Esophagus muscularis mucosa (tissue), 3 donors: ENCODE results near the gene HERC4.

Source experiments
- CTCF ChIP-seq, 3 experiments: fragments of 200-600 bp in 2 of 3; fragments of 450-650 bp in 1 of 3; sonication (generic) in 2 of 3; IDR thresholded peaks; one replicate each; pipeline ENCODE4 v1.5.1; 2017 to 2019; ENCODE audit warnings: antibody characterized with exemption in 3 of 3, mild to moderate bottlenecking in 2 of 3, moderate library complexity in 1 of 3
- EP300 ChIP-seq: sonication (generic); formaldehyde crosslinking; IDR thresholded peaks from one replicate; pipeline ENCODE4 v1.6.1; 2017; ENCODE audit warnings: antibody characterized with exemption

GRCh38 chr10:67917169-67917568 is 157.9 kb downstream of the HERC4 start:
- TF ChIP-seq CTCF (IDR thresholded peaks at IDR 0.05) (no peak), EP300 (no peak)
